Stimulated activated CD8-positive, alpha-beta memory T cell treated with anti-CD3 and anti-CD28 coated beads, Interleukin-15, amount 100 ng/mL, for 24 hours (primary cell): ENCODE data around the gene LSAMP.

Experiments used
- DNase-seq: peaks from one replicate; pipeline ENCODE4 v3.0.0-alpha.2; 2020; ENCODE audit warnings: low read depth

Gene LSAMP

DNA sequence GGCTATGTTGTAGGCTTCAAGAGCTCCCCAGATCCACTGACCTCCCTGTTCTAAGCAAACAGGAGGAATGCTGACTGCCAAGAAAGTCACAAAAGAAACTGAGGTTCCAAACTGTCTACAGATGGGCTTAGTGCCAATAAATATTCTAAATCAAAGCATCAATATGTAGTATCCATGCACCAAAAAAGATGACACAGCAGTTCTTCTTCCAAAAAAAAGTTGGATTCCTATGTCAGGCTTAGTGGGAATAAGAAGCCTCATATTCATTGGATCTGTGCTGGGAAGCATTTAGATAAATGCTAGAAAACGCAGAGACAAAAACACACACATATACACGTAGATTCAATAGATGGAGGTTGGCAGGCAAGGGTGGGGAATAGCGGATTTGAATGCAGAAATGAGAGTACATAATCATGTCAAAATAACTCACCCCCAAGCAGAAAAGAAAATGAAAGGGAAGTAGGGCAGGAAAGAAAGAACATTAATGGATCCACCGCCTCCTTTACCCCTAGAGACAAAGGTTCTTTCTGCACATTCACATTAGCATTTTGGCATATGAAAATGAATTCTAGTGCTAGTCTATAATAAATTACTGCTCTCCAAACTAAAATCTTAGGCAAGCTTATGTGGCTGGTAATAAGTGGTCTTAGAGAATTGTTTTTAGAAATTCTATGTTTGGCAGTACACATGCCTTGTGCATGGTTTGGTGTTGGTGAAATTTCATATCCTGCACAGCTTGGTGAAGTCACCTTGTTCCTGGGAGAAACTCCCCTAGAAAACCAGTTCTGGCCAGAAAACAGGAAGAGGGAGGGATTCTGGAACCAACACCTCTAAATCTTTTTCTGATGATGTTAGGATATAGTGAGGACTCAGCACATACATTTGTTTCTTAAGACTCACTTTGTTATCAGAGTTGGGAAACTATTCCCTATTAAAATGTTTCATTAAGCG lies 283.4 kb downstream of the LSAMP start:
- DNase-seq, result no peak

DNA sequence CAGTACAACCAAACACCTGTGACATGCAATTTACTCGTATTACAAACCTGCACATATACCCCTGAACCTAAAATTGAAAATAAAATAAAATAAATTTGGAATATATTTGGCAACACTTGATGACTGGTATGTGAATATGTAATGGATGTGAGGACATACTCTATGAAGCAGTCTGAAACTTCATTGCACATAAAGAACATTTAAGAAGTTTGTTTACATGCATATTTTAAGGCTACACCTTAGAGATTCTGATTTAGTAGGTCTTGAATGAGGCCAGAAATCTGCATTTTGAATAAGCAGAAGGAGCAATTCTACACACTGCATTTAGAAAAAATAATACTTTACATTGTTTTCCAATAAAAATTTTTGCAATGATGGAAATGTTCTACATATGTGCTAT lies 284.7 kb downstream of the LSAMP start:
- no peak for DNase-seq

DNA sequence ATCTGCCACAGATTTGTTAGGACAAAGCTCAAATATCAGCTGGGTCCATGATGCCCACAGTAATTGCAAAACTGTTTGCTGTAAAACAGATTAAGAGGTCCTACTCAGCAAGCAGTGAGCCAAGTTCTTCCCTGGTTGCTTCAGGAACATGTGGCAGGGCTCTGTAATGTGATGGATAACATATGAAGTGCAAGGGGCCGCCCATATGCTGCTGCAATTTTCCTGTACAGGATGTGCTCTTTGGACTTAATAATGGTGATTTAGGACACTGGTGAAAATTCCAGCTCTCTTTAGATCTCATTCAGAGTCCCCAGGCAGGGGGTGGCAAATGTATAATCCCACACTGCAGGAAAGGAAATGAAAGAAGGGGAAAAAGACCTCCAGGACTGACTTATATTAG lies 289.4 kb downstream of the LSAMP start:
- DNase-seq, result no peak

DNA sequence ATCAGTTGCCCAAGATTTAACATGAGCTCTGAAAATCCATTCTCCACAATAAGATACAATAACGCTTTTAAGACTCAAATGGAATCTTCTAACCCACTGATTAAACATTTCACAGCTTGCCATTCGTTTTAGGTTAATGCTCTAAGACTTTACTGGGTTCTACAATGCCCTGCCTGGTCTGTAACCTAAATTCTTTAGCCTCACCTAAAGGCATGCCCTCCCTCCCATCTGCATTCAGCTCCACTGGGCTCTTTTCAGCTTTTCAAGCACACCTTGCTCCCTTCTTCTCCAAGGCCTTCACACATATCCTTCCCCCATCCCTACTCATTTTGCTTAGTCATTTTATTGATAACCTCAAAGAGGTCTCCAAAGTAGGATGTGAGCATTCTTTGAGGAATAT lies 290.9 kb downstream of the LSAMP start:
- no peak for DNase-seq

DNA sequence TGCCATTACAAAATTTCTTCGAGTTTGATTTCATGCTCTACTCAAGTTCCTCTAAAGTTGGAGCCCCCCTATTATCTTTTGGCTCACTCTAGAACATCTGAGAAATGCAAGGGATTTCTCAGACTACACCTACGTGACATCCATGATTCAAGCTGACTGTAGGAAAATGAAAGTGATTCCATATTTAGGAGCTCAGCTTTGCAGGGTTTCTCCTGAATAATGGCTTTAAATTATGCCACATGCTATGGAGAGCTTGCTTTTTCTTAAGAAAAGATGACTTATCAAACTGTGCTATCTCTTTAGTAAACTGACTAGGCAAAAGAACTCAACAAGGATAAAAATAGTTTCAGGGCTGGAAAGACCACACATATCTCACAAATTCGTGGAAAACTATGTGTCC lies 292.1 kb downstream of the LSAMP start:
- no peak for DNase-seq

DNA sequence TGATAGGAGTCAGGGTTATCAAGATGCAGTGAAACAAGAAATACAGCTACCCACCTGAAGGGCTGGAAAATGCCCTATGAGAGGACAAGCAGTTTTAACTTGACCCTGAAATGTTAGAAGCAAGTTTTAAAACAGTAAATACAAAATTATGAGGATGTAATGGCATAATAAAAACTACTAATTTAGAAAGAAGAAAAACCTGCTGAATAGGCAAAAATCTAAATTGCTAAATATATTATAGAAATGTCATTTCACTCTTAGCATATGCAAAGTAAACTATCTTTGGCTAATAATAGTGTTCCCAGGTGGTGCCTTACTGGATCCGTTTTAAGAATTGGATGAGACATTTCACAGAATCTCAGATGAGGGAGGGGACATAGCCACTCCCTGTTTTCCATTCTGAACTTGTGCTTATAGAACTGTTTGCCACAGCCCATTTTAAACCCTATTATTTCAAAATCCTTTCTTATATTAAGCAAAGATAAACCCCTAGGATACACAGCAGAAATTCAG lies 294.6 kb downstream of the LSAMP start:
- DNase-seq, result no peak

DNA sequence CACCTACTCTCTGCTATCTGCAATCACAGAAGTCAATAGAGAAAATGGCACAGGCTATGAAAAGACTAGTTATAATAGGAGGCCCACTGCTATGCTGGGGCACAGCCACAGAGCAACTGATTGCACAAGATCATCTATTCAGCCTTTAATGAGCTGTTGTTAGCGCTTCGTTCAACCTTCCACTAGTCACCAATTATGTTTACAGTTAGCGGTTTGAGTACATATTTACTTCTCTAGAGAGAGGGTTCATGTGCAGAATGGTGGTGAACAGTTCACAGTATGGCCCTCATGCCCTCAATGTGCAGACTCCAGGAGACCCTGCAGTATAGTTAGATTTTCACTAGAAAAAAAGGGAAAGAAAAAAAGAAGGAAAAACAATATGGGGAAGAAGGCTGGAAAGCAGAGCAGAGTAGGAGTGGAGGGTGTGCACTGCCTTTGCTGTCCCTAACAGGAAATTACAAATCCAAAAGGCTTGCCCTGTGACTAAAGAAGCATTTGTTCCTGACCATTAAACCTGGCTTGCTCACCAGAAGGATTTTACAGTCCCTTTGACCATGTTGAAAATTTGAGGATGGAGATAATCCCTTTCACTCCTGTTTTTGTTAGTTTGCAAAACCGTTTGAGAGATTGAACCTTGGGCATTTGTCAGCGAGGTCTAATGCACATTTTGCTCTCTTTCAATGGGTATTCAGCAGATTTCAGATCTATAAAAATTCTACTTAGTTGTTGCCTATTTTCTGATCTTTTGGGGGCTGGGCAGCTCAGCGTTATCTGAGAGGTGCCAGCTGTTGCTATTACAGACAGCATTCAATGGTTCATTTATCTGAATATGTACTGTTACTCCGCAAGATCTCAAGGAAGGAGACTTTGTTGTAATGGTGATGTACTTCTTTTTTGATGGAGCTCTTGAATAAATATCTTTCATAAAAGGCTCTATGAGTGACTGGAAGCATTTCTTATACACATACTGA lies 296.1 kb downstream of the LSAMP start:
- DNase-seq, result no peak

DNA sequence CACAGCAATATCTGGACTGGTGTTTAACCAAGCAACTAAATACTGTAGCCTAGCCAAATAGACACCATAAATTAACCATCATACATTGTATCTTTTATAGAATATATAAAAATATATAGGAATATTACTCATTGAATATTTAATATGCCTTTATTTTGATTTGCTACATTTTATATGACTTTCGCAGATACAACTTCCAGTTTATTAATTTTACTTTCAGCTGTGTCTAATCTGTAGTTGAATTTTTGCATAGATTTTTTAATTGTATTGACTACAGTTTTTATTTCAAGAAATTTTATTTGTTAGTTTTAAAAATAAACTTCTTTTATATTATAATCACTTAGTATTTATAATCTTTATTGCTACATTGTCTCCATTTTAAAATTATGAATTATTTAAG lies 299.7 kb downstream of the LSAMP start:
- no peak for DNase-seq

DNA sequence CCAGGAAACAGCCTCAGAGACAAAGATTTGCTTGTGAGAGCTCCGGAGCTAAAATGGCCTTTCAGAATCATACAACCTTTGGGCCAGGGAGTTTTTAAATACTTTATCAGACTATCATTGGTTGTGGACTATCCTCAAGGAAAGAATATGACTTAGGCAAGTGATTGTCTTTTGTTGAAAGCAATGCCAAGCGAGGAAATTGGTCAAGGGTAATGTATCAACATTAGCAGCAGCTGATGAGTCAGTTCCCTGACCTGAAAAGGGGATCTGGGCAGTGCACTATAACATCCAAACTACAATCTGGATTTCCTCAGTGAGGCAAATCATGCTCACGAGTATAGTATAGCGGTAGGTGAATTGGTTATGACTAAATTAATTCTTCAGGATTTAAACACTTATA lies 303.6 kb downstream of the LSAMP start:
- DNase-seq, result no peak

DNA sequence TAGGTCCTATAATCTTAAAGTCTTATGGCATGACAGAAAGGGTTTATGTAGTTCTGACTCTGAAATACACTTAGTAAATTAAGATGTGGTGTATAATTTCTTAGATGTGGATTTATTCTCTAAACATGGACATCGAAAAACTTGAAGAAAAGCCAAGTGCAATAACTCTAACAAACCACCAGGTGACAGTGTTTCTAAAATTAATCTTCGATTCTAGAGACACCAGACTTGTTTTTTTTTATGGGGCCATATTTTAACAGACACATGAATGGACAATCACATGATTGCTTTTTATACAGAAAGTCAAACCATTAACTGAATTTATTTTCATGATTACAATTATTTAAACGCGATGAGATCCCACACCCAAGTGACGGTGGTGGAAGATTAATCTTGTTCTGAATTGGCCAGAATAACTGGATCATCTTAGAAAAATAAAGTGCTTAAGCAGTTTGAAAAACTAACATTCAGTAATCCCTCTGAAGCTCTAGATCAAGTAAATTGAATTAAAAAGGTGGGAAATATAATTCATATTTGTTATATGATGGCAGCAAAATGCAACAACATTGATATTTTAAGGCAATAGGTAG lies 305.1 kb downstream of the LSAMP start:
- DNase-seq, result no peak

DNA sequence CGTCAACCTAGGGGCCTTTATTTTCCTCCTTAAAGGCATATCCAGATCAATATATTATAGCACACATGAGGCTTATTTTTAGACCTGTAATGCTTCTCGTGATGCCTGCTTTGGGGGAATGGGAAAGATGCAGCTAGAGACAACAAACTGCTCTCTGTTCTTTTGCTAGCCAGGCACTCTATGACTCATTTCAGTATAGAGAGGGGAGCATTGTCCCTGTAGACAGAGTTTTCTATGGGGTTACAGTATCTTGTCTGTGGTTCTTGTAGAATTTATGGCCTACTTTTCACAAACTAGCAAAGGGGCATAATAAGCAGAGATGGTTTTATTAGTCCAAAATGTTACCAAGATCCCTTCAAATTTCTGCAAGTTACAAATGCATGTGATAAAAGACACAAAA lies 305.6 kb downstream of the LSAMP start:
- no peak for DNase-seq

DNA sequence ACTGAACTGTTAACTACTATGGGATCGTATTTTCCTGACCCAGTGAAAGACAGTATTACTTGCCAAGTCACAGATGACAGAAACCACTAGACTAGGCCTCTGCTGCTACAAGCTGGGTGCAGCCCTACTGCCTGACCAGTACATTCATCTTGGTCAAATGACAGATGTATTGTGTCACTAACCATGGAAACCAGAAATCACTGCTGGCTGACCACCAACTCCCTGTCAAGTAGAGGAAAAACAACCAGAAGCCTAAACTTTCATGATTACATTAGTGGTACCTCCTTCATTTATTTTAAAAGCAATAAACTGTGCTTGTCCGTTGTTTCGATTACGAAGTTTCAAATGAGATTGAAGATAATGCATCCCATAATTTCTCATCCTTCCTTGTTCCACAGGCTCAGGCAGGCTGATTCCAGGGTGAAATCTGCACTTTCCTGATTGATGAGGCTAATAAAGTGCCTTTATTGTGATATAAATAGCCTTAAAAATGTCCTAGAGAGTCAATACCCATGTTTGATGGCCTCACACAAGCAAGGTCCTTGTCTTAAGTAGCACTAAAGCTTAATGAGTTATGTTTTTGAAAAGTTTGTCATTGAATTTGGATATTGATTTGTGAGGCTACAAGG lies 309.7 kb downstream of the LSAMP start:
- DNase-seq, result no peak

DNA sequence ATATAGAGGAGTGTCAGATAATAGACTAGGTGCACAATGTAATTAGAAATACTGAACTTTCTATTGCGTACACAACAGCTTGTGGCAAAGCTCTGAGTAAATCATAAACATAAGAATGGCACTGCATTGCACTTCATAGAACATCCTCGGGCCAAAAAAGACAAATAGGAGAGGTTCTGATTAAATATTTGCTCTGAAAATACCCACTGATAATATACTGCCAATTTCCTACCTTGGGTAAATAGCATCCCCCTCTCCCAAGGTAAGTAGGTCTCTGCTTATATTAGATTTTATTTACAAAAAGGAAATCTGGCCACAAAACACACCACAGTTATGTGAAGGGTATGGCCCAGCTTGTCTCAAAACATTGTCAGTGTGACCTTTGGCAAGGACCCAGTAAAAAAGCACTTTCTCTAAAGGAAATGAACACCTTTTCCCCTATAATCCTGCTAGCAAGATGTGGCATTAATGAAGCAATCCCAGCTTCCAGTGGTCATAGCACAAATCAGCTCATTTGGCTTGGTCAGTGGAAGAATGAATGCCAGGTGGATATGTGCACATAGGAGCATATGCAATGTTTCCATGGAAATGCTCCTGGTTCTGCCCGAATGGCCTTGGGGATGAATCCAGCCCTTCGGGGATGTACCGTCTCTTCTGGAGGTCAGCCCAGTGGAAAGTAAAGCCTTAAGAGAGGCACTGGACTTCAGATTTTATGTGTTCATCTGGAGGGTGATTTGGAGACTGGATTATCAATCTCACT lies 315.9 kb downstream of the LSAMP start:
- no peak for DNase-seq

DNA sequence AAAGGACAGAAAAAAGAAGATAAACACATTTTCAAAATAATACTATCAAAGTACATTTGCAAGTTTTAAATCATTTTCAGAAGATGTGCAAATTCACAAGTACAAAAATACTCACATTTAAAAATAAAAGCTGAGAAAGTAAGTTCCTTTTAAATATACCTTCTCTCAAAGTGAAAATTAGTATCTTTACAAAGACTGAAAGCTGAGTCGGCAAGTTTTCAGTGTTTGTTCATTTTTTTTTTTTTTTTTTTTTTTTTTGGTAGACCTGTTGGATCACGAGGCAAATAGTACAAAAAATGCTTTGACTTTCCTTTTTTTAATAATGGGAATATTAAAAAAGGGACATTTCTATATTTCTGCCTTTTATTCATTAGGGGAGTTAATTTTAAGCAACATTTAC lies 317.8 kb downstream of the LSAMP start:
- no peak for DNase-seq

DNA sequence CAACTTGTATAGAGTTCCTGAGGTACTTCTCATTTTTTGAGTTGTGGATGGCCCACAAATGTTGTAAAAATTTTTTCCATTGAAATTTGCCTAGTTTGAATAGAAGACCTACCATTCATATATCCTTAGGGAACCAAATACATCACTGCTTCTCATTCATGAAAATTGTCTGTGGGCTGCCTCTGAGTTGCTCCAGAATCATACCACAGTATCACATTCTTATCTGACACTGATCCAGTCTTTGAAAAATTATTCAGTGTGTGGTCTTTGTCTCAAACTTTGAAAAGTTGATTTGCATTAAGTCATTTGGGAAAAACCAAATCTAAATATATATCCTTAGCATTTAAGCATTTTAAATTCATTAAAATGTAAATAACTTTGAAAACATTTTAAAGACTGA lies 321.1 kb downstream of the LSAMP start:
- no peak for DNase-seq

DNA sequence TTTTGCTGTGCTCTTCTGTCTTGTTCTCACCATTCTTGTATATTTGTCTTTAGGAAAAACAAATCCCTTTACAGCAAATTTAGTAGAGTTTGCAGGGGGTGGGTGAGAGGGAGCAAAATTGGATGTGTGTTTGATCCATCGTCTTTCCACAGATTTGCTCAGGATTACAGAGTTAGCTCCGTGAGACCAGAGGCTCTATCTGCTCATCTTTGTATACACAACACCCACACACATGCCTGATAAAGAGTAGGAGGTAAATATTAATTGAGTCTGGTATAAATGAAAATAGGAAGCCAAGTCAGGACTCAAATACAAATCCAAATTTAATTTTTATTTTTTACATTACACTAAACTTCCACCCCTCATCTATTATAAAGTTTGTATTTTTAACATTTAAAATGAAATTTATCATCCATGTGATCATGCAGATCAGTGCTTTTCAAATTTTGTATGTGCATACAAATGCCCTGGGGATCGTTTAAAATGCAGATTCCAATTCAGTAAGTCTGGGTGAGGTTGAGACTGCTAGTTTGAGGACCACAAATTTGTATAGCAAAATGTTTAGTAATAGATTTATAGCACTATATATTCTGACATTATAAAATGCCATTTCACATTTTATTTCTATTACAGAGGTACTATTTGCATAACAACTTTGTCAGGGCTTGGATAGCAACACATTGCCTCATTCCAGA lies 326.7 kb downstream of the LSAMP start:
- DNase-seq, result no peak

DNA sequence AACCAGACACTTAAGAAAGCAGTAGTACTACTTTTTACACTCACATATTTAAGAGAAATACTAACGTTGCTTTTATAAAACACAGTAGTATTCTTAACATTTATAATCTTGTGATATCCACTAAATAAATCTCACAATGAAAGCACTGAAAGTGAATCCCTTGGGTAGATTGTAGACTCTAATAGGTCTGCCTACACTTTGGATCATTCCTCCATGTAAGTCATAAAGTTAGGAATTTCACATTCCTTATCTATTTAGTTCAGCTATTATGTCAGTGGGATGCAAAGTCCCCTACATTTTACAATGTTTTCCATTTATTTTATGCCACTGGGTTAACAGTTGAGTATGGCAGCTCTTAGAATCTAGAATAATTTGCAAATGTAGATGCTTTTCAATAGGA lies 330.7 kb downstream of the LSAMP start:
- no peak for DNase-seq

DNA sequence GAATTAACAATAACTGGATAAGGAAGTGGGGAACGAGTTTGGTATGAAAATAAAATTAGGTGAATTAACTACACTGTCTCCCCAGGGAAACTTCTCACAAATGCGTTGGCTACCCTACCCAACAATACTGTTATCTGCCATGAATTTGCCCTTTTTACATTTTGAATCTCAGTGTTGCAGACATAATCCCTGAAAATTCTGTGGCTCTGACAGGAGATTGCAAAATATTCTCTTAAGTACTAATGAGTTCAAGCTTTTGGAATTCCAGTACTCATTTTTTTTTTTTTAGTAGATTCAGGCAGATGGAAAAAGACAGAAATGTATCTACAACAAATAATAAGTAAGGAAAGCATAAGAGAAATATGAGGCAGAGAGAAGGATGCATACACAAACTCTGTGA lies 332.6 kb downstream of the LSAMP start:
- no peak for DNase-seq

DNA sequence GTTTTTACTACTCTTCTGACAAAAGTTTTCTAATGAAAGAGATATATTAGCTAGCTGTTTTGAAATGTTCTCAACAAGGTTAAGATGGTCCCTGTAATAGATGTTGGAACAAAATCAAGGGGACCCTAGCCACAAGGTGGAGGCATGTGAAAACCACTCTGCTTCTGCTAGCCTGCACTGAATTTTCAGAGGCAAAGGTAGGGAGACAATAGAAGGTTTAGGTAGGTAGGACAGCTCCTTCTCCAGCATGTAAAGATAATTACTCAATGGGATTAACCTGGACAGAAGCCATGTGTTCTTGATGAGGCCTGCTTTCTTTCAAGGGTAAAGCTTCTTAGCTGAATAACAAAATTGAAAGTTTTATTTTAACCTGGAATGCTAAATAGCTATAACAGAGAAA lies 333.5 kb downstream of the LSAMP start:
- DNase-seq, result no peak

DNA sequence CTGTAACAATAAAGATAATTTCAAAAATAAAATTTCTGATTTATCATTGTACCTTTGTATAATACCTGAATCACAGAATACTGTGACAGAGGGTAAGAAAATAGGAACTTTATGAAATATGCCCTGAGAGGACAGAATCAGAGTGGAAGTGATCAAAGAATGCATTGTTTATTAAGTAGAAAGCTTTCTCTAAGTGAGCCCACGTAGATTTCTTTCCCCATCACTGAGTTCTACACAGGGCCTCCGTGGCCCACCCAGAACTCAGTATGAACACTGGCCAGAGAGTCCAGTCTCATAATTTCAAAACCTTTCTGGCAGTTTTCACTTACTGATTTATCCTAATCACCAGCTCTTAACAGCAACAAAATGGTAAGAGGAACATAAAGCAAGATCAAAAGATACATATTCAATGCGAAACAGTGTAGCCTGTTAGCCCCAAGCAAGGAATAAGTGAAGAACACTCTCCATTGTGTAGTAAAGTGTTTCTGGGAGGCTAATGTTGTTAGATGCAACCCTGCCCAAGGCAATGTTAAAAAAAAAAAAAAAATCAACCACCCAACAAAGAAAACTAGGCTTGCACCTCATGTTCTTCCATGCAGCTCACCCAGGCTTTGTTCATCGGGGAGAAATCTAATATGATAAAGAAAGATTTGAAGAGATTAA lies 341.3 kb downstream of the LSAMP start:
- no peak for DNase-seq
